ENCODE measurements around the gene SLC6A6. TPM values are rescaled to one million over a fixed set of nuclear protein-coding genes. Genes with fewer than 3 reads are reported as not detected.

SLC6A6 gene
- total RNA-seq, 6 experiments from 2014 or later: 1.5 to 8.2 (median 4.1) TPM

- DNase-seq (no peak), ATAC-seq (no peak)
- WGBS (ENCODE audit: insufficient coverage, low coverage, low lambda C conversion rate, missing lambda C conversion rate): 56% methylated on average over 1 of the region's 3 CpGs
- Histone ChIP-seq H3K36me3 (no peaks in the 10 kb centered on the region), H3K4me3 (no peak overlapping the region), H3K9me3 (no peaks in the 10 kb centered on the region), H3K27ac (no peak overlapping the region), H3K4me1 (no peaks in the 10 kb centered on the region), H3K27me3 (no peaks in the 10 kb centered on the region)
- no peak for TF ChIP-seq POLR2A (IDR thresholded peaks at IDR 0.05)
- TF ChIP-seq, protein P1, sequence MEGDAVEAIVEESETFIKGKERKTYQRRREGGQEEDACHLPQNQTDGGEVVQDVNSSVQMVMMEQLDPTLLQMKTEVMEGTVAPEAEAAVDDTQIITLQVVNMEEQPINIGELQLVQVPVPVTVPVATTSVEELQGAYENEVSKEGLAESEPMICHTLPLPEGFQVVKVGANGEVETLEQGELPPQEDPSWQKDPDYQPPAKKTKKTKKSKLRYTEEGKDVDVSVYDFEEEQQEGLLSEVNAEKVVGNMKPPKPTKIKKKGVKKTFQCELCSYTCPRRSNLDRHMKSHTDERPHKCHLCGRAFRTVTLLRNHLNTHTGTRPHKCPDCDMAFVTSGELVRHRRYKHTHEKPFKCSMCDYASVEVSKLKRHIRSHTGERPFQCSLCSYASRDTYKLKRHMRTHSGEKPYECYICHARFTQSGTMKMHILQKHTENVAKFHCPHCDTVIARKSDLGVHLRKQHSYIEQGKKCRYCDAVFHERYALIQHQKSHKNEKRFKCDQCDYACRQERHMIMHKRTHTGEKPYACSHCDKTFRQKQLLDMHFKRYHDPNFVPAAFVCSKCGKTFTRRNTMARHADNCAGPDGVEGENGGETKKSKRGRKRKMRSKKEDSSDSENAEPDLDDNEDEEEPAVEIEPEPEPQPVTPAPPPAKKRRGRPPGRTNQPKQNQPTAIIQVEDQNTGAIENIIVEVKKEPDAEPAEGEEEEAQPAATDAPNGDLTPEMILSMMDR (IDR thresholded peaks at IDR 0.05): no peak
- intact Hi-C loops (cut with DNase I): loop anchor here (5.0 to 10.0 kb wide), 3 partner anchors 203 to 571 kb away; no protein-coding TSS in a partner anchor
Observed at GRCh38 chr3:14465425-14465824, 63.0 kb downstream of the SLC6A6 start.

- Histone ChIP-seq H3K4me1 (no peaks in the 10 kb centered on the region), H3K4me3 (no peak overlapping the region), H3K36me3 (no peaks in the 10 kb centered on the region), H3K9me3 (no peaks in the 10 kb centered on the region), H3K27me3 (no peaks in the 10 kb centered on the region), H3K27ac (no peak overlapping the region)
- ATAC-seq (no peak), DNase-seq (no peak)
- intact Hi-C loops (cut with DNase I): loop anchor here (5.0 to 10.0 kb wide), 3 partner anchors 204 to 572 kb away; no protein-coding TSS in a partner anchor
- WGBS (ENCODE audit: insufficient coverage, low coverage, low lambda C conversion rate, missing lambda C conversion rate): 89% methylated on average over 12 of the region's 23 CpGs
- TF ChIP-seq, protein P1 (IDR thresholded peaks at IDR 0.05): no peak
- no peak for TF ChIP-seq POLR2A (IDR thresholded peaks at IDR 0.05)
Observed at GRCh38 chr3:14466179-14466903, 63.9 kb downstream of the SLC6A6 start.

- DNase-seq: no peak
- Histone ChIP-seq H3K27me3 (no peaks in the 10 kb centered on the region), H3K9me3 (no peaks in the 10 kb centered on the region), H3K4me3 (no peak overlapping the region), H3K4me1 (no peaks in the 10 kb centered on the region), H3K36me3 (no peaks in the 10 kb centered on the region), H3K27ac (no peak overlapping the region)
- no peak for TF ChIP-seq POLR2A (IDR thresholded peaks at IDR 0.05)
- TF ChIP-seq, protein P1 (IDR thresholded peaks at IDR 0.05): peak; percentile 82 to 94 (median 85)
- intact Hi-C loops (cut with DNase I): loop anchor here (5.0 to 10.0 kb wide), 3 partner anchors 206 to 573 kb away; no protein-coding TSS in a partner anchor
- 40% methylated on average over 7 of the region's 15 CpGs for whole genome bisulfite sequencing (ENCODE audit: insufficient coverage, low coverage, low lambda C conversion rate, missing lambda C conversion rate)
- peak; percentile 68 to 89 (median 82) for ATAC-seq
Observed at GRCh38 chr3:14467814-14468620, 65.6 kb downstream of the SLC6A6 start.

DNA sequence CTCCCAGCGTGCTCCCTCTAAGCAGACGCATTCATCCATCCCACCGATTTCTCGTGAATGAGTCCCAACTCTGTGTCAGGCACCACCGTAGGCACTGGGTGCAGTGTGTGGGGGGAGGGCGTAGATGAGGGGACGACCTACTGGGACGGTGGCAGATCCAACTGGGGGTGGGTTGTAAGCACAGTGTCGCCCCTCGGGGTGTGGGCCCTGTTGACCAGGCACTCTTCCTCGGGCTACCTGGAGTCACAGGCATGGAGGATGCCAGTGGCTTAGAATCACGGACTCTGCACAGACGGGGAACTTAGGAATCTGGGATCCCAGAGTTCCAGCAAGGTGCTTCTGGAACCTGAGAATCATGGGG is 66.2 kb downstream of the SLC6A6 start:
- WGBS (ENCODE audit: insufficient coverage, low coverage, low lambda C conversion rate, missing lambda C conversion rate): 67% methylated on average over 1 of the region's 13 CpGs
- no peak overlapping the region for H3K27ac ChIP-seq
- no peaks in the 10 kb centered on the region for H3K36me3 ChIP-seq
- TF ChIP-seq POLR2A (IDR thresholded peaks at IDR 0.05): no peak
- TF ChIP-seq, protein P1 (IDR thresholded peaks at IDR 0.05): no peak
- no peaks in the 10 kb centered on the region for H3K9me3 ChIP-seq
- no peaks in the 10 kb centered on the region for H3K27me3 ChIP-seq
- no peak for DNase-seq
- intact Hi-C loops (cut with DNase I): loop anchor here (5.0 to 10.0 kb wide), 3 partner anchors 206 to 574 kb away; no protein-coding TSS in a partner anchor
- H3K4me3 ChIP-seq: no peak overlapping the region
- no peaks in the 10 kb centered on the region for H3K4me1 ChIP-seq
- ATAC-seq: no peak
